OCI-LY1 (cell line): ENCODE data around the gene SRBD1.

Experiments used
- H2AFZ ChIP-seq: fragments of 200-600 bp; sonication (generic), shearing (Covaris generic); 2 replicates; pipeline ENCODE4 v1.6.0; 2014; ENCODE audit warnings: antibody characterized with exemption, mild to moderate bottlenecking, low read length
- H3F3A ChIP-seq: fragments of 200-600 bp; sonication (generic), shearing (Covaris generic); 2 replicates; pipeline ENCODE4 v1.6.0; 2014; ENCODE audit warnings: mild to moderate bottlenecking, antibody characterized with exemption, low read length, moderate library complexity; ENCODE audit not compliant: insufficient read depth
- H3K27ac ChIP-seq: fragments of 200-600 bp; sonication (generic); 2 replicates; pipeline ENCODE4 v1.5.1; 2014; ENCODE audit warnings: low read length, mixed run types, mild to moderate bottlenecking, low read depth; ENCODE audit not compliant: poor library complexity, severe bottlenecking
- H3K27me3 ChIP-seq: fragments of 200-600 bp; sonication (generic); 2 replicates; pipeline ENCODE4 v1.6.0; 2014; ENCODE audit warnings: antibody characterized with exemption, mild to moderate bottlenecking, low read length, moderate library complexity; ENCODE audit not compliant: insufficient read depth
- H3K36me3 ChIP-seq: fragments of 200-600 bp; sonication (generic); 2 replicates; pipeline ENCODE4 v1.6.1; 2014; ENCODE audit warnings: mild to moderate bottlenecking, antibody characterized with exemption, low read length, moderate library complexity, mixed read lengths; ENCODE audit not compliant: insufficient read depth
- H3K4me1 ChIP-seq: fragments of 200-600 bp; sonication (generic); 2 replicates; pipeline ENCODE4 v1.5.1; 2014; ENCODE audit warnings: mild to moderate bottlenecking, low read length, moderate library complexity; ENCODE audit not compliant: insufficient read depth, severe bottlenecking
- H3K4me2 ChIP-seq: fragments of 200-600 bp; sonication (generic), shearing (Covaris generic); 2 replicates; pipeline ENCODE4 v1.6.1; 2014; ENCODE audit warnings: low read length
- H3K4me3 ChIP-seq: fragments of 200-600 bp; sonication (generic); 2 replicates; pipeline ENCODE4 v1.5.1; 2014; ENCODE audit warnings: low read length, low read depth, mild to moderate bottlenecking, mixed read lengths; ENCODE audit not compliant: poor library complexity, severe bottlenecking
- H3K79me2 ChIP-seq: fragments of 200-600 bp; shearing (Covaris generic); 2 replicates; pipeline ENCODE4 v1.6.1; 2016; ENCODE audit warnings: mixed run types, low read length, mixed read lengths; ENCODE audit not compliant: insufficient read depth
- H3K9ac ChIP-seq: fragments of 200-600 bp; sonication (generic), shearing (Covaris generic); 2 replicates; pipeline ENCODE4 v1.6.1; 2014; ENCODE audit warnings: mild to moderate bottlenecking, low read length, mixed read lengths
- H3K9me2 ChIP-seq: fragments of 200-600 bp; sonication (generic), shearing (Covaris generic); 2 replicates; pipeline ENCODE4 v1.6.1; 2014; ENCODE audit warnings: low read depth, mild to moderate bottlenecking, low read length, mixed read lengths
- H3K9me3 ChIP-seq: fragments of 200-600 bp; shearing (Covaris generic); 2 replicates; pipeline ENCODE4 v1.6.1; 2014; ENCODE audit warnings: low read length, mixed read lengths
- H4K20me1 ChIP-seq: fragments of 200-600 bp; sonication (generic), shearing (Covaris generic); 2 replicates; pipeline ENCODE4 v1.6.0; 2016; ENCODE audit warnings: mild to moderate bottlenecking, low read length; ENCODE audit not compliant: insufficient read depth
- CTCF ChIP-seq: fragments of 200-600 bp; sonication (generic), shearing (Covaris generic); IDR thresholded peaks from 2 replicates; pipeline ENCODE4 v1.5.1; 2017; ENCODE audit warnings: mild to moderate bottlenecking, antibody characterized with exemption, low read length, moderate library complexity, mixed read lengths
- EZH2 ChIP-seq: fragments of 200-600 bp; sonication (generic), shearing (Covaris generic); IDR thresholded peaks from 2 replicates; pipeline ENCODE4 v1.8.0; 2017; ENCODE audit warnings: borderline replicate concordance, mixed run types, mild to moderate bottlenecking, antibody characterized with exemption, low read length, moderate library complexity, mixed read lengths

SRBD1 gene

GRCh38 chr2:45647986-45648520 is 37.0 kb upstream of the SRBD1 start:
- Histone ChIP-seq H3K4me2 (no peak overlapping the region), H3K36me3 (no peaks in the 10 kb centered on the region), H2AFZ (no peak overlapping the region), H3K27ac (no peak overlapping the region), H3K27me3 (no peaks in the 10 kb centered on the region), H3K9ac (no peak overlapping the region), H3K9me3 (no peaks in the 10 kb centered on the region), H3F3A (no peaks in the 10 kb centered on the region), H4K20me1 (no peaks in the 10 kb centered on the region), H3K9me2 (no peaks in the 10 kb centered on the region), H3K79me2 (peaks cover 12% of the 10 kb centered on the region), H3K4me1 (peaks cover 26% of the 10 kb centered on the region), H3K4me3 (no peak overlapping the region)
- no peak for TF ChIP-seq EZH2

- H3K79me2 ChIP-seq: peaks cover 5% of the 10 kb centered on the region; the same call in 1 of the 2 replicates
- no peak overlapping the region for H2AFZ ChIP-seq
- TF ChIP-seq EZH2 (no peak), CTCF (no peak)
- peaks cover 22% of the 10 kb centered on the region for H3K4me1 ChIP-seq
- H4K20me1 ChIP-seq: no peaks in the 10 kb centered on the region
- H3K4me3 ChIP-seq: no peak overlapping the region
- H3K9me3 ChIP-seq: no peaks in the 10 kb centered on the region
- no peaks in the 10 kb centered on the region for H3K27me3 ChIP-seq
- no peaks in the 10 kb centered on the region for H3K9me2 ChIP-seq
- no peaks in the 10 kb centered on the region for H3K36me3 ChIP-seq
- no peak overlapping the region for H3K4me2 ChIP-seq
- H3K9ac ChIP-seq: no peak overlapping the region
- no peaks in the 10 kb centered on the region for H3F3A ChIP-seq
- no peak overlapping the region for H3K27ac ChIP-seq
These were observed 36.3 kb upstream of the SRBD1 start for GRCh38 chr2:45647356-45647755.

GRCh38 chr2:45646289-45646688 is 35.2 kb upstream of the SRBD1 start:
- Histone ChIP-seq H3K79me2 (no peaks in the 10 kb centered on the region; the same call in 1 of the 2 replicates), H3K27me3 (no peaks in the 10 kb centered on the region), H4K20me1 (no peaks in the 10 kb centered on the region), H3K4me1 (peaks cover 17% of the 10 kb centered on the region), H3K27ac (no peak overlapping the region), H3K36me3 (no peaks in the 10 kb centered on the region), H2AFZ (no peak overlapping the region), H3K9ac (no peak overlapping the region), H3K9me3 (no peaks in the 10 kb centered on the region), H3K9me2 (no peaks in the 10 kb centered on the region), H3K4me3 (no peak overlapping the region), H3K4me2 (no peak overlapping the region), H3F3A (no peaks in the 10 kb centered on the region)
- TF ChIP-seq EZH2 (no peak), CTCF (no peak)
